Endothelial cell of umbilical vein (primary cell): ENCODE measurements around the gene MIS18BP1. TPM values are rescaled to one million over a fixed set of nuclear protein-coding genes. Genes with fewer than 3 reads are reported as not detected.

Experiments used
- BruUV-seq: library from RNA; stranded (reverse); fragments of 400-500 nt; replicated peaks from 2 replicates; lab custom pipeline; 2021; lab: Mats Ljungman, UMichigan
- CTCF ChIA-PET: fragments of 300-600, 350-600 bp; sonication (Branson Sonifier 250); formaldehyde crosslinking; loops from one replicate; lab custom pipeline; 2021; ENCODE audit warnings: antibody characterized with exemption, inconsistent platforms; lab: Charles Lee
- POLR2A ChIA-PET: fragments of 300-600, 350-600 bp; sonication (Branson Sonifier 250); formaldehyde crosslinking; loops from one replicate; lab custom pipeline; 2021; ENCODE audit warnings: antibody characterized with exemption, inconsistent platforms; lab: Charles Lee
- DNase-seq: peaks from one replicate; pipeline ENCODE4 v3.0.0-alpha.2; 2011; ENCODE audit warnings: low read depth, low spot score
- FAIRE-seq: peaks from 2 replicates; lab custom pipeline; 2011; peaks lifted over from hg19 to GRCh38; lab: Jason Lieb, UNC
- H2AFZ ChIP-seq: 2 replicates; pipeline ENCODE4 v1.6.0; 2012; ENCODE audit warnings: low read depth, low read length, control low read depth, inconsistent platforms
- H3K27ac ChIP-seq: 2 replicates; pipeline ENCODE4 v1.5.1; 2011; ENCODE audit warnings: low read depth, mild to moderate bottlenecking, control low read depth, low read length, moderate library complexity; ENCODE audit not compliant: insufficient read depth
- H3K27me3 ChIP-seq, 2 experiments: 2 replicates each; pipeline versions ENCODE4 v1.6.0 to v1.6.1; 2011; ENCODE audit warnings: low read length in 2 of 2, mixed read lengths in 1 of 2; ENCODE audit not compliant: control insufficient read depth in 2 of 2, insufficient read depth in 2 of 2
- H3K36me3 ChIP-seq, 2 experiments: 2 replicates in 1 of 2; 3 replicates in 1 of 2; pipeline ENCODE4 v1.5.1; 2011; ENCODE audit warnings: low read length in 2 of 2, mild to moderate bottlenecking in 1 of 2, moderate library complexity in 1 of 2; ENCODE audit not compliant: control insufficient read depth in 2 of 2, insufficient read depth in 2 of 2; ENCODE audit errors: extremely low read depth in 1 of 2
- H3K4me1 ChIP-seq: 3 replicates; pipeline ENCODE4 v1.5.1; 2011; ENCODE audit warnings: mild to moderate bottlenecking, low read length; ENCODE audit not compliant: control insufficient read depth, insufficient read depth; ENCODE audit errors: extremely low read depth
- H3K4me2 ChIP-seq: 2 replicates; pipeline ENCODE4 v1.6.1; 2011; ENCODE audit warnings: low read length, control low read depth, mixed read lengths; ENCODE audit not compliant: insufficient read depth
- H3K4me3 ChIP-seq, 3 experiments: fragments of 200-600 bp in 1 of 3; sonication (generic), shearing (Covaris generic) in 1 of 3; replicated peaks in 1 of 3; 2 replicates each; pipeline ENCODE4 v1.5.1; 2011 to 2016; ENCODE audit warnings: control low read depth in 3 of 3, low read length in 3 of 3, mild to moderate bottlenecking in 2 of 3, inconsistent platforms in 1 of 3, low read depth in 1 of 3, moderate library complexity in 1 of 3; ENCODE audit not compliant: insufficient read depth in 1 of 3
- H3K79me2 ChIP-seq: 2 replicates; pipeline ENCODE4 v1.6.0; 2012; ENCODE audit warnings: low read length, inconsistent platforms; ENCODE audit not compliant: control insufficient read depth, insufficient read depth
- H3K9ac ChIP-seq: replicated peaks from 2 replicates; pipeline ENCODE3; 2011; ENCODE audit warnings: low read length, control low read depth; ENCODE audit not compliant: insufficient read depth; ENCODE audit errors: extremely low read depth
- H3K9me1 ChIP-seq: replicated peaks from 3 replicates; pipeline ENCODE4 v1.6.0; 2011; ENCODE audit warnings: mild to moderate bottlenecking, low read length; ENCODE audit not compliant: control insufficient read depth, insufficient read depth; ENCODE audit errors: extremely low read depth
- H3K9me3 ChIP-seq: replicated peaks from 2 replicates; pipeline ENCODE4 v1.5.1; 2012; ENCODE audit warnings: low read length, inconsistent platforms; ENCODE audit not compliant: control insufficient read depth, insufficient read depth
- H4K20me1 ChIP-seq: replicated peaks from 2 replicates; pipeline ENCODE3; 2011; ENCODE audit warnings: mild to moderate bottlenecking, low read length; ENCODE audit not compliant: control insufficient read depth, insufficient read depth; ENCODE audit errors: extremely low read depth
- EZH2 ChIP-seq: IDR thresholded peaks from 2 replicates; pipeline ENCODE4 v1.6.1; 2012; ENCODE audit warnings: borderline replicate concordance, low read depth, mild to moderate bottlenecking, moderate library complexity, low read length, inconsistent platforms; ENCODE audit not compliant: severe bottlenecking
- FOS ChIP-seq: IDR thresholded peaks from 2 replicates; pipeline ENCODE4 v1.6.1; 2011; ENCODE audit warnings: mild to moderate bottlenecking, low read length, moderate library complexity, borderline replicate concordance; ENCODE audit not compliant: insufficient read depth
- GATA2 ChIP-seq: IDR thresholded peaks from 2 replicates; pipeline ENCODE4 v1.7.0; 2011; ENCODE audit warnings: low read depth, mild to moderate bottlenecking, moderate library complexity, mixed read lengths, low read length; ENCODE audit not compliant: insufficient read length, insufficient read depth
- JUN ChIP-seq: IDR thresholded peaks from 2 replicates; pipeline ENCODE4 v1.6.1; 2011; ENCODE audit warnings: borderline replicate concordance, low read depth; ENCODE audit not compliant: insufficient read length, insufficient read depth
- MYC ChIP-seq: IDR thresholded peaks from one replicate; pipeline ENCODE4 v1.6.1; 2011; ENCODE audit warnings: mild to moderate bottlenecking, low read depth, low read length
- POLR2A ChIP-seq: IDR thresholded peaks from 2 replicates; pipeline ENCODE4 v1.6.1; 2012; ENCODE audit warnings: low read depth, mild to moderate bottlenecking, control low read depth, low read length
- POLR2AphosphoS5 ChIP-seq: IDR thresholded peaks from 2 replicates; pipeline ENCODE4 v1.6.1; 2012; ENCODE audit warnings: low read depth, mild to moderate bottlenecking, control low read depth, low read length, moderate library complexity; ENCODE audit not compliant: insufficient read depth
- dilution Hi-C: fragments of 300-500 bp; cut with MboI; formaldehyde crosslinking; loops from one replicate; pipeline ENCODE4 v1.15.0; 2019; ENCODE audit warnings: low sequenced_read_pairs; ENCODE audit not compliant: extremely low pct_ligation_motif_present
- intact Hi-C: fragments of 100-400 bp; cut with micrococcal nuclease; formaldehyde crosslinking; loops from one replicate; pipeline ENCODE4 v1.10.0; 2022
- polyA plus RNA-seq, 4 experiments: library from polyadenylated mRNA; depleted of rRNA in 3 of 4; stranded (reverse) in 3 of 4; unstranded in 1 of 4; fragments of >200 nt; gene quantifications; 2 replicates each; pipeline versions ENCODE4 v1.2.1 to v1.2.3, GENCODE V29; 2011 to 2012; ENCODE audit warnings: missing spikeins in 1 of 4
- total RNA-seq: library from RNA; stranded (reverse); gene quantifications from 2 replicates; pipeline ENCODE4 v1.2.3, GENCODE V29; 2021
- TF ChIP-seq, protein P1 (sequence below): IDR thresholded peaks from 2 replicates; pipeline ENCODE4 v1.6.1; 2011; ENCODE audit not compliant: insufficient read depth, insufficient read length
- TF ChIP-seq, protein P2 (sequence below), 2 donors: IDR thresholded peaks; 1 replicate in 1 of 2; 2 replicates in 1 of 2; pipeline ENCODE4 v1.5.1; 2011; ENCODE audit warnings: low read length in 2 of 2, mild to moderate bottlenecking in 2 of 2, moderate library complexity in 2 of 2, control low read depth in 1 of 2, inconsistent platforms in 1 of 2, low read depth in 1 of 2; ENCODE audit not compliant: insufficient read depth in 1 of 2; ENCODE audit errors: extremely low read depth in 1 of 2

Gene MIS18BP1
- total and polyA plus RNA-seq, 2 donors (not counting 3 experiments of a cell fraction or from before 2014, with no cell fraction given): 8.9 to 43.3 TPM

DNA sequence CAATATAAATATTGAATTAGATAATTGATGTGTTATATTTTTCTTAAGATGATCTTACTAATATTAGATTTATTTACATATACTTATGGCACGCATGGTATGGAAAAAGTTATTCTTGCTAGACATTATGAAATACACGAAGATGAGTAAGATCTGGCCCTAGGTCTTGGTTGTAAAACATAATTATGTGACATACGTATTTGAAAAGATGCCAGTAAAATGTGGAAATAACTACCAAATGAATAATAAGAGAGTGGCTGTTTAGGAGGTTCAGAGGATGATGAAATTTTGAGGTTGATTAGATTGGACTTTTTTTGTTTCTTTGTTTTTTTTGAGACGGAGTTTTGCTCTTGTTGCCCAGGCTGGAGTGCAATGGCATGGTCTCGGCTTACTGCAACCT lies 75.9 kb downstream of the MIS18BP1 start:
- H3K27ac ChIP-seq: no peak overlapping the region
- no peaks in the 10 kb centered on the region for H3K36me3 ChIP-seq
- no peak overlapping the region for H2AFZ ChIP-seq
- no peaks in the 10 kb centered on the region for H3K9me1 ChIP-seq
- H3K79me2 ChIP-seq: no peaks in the 10 kb centered on the region
- DNase-seq: no peak
- no peak overlapping the region for H3K9ac ChIP-seq
- no peak for TF ChIP-seq EZH2
- TF ChIP-seq, protein P1, sequence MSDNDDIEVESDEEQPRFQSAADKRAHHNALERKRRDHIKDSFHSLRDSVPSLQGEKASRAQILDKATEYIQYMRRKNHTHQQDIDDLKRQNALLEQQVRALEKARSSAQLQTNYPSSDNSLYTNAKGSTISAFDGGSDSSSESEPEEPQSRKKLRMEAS: no peak
- TF ChIP-seq, protein P2, sequence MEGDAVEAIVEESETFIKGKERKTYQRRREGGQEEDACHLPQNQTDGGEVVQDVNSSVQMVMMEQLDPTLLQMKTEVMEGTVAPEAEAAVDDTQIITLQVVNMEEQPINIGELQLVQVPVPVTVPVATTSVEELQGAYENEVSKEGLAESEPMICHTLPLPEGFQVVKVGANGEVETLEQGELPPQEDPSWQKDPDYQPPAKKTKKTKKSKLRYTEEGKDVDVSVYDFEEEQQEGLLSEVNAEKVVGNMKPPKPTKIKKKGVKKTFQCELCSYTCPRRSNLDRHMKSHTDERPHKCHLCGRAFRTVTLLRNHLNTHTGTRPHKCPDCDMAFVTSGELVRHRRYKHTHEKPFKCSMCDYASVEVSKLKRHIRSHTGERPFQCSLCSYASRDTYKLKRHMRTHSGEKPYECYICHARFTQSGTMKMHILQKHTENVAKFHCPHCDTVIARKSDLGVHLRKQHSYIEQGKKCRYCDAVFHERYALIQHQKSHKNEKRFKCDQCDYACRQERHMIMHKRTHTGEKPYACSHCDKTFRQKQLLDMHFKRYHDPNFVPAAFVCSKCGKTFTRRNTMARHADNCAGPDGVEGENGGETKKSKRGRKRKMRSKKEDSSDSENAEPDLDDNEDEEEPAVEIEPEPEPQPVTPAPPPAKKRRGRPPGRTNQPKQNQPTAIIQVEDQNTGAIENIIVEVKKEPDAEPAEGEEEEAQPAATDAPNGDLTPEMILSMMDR (IDR thresholded peaks at IDR 0.05; ENCODE audit: extremely low read depth in 1 of 2, insufficient read depth in 1 of 2, low read depth in 1 of 2, low read length in 2 of 2): no peak
- TF ChIP-seq FOS: no peak
- no peak for TF ChIP-seq JUN
- no peak for TF ChIP-seq POLR2AphosphoS5
- TF ChIP-seq POLR2A: no peak
- no peak for TF ChIP-seq GATA2
- no peak for TF ChIP-seq MYC
- dilution Hi-C loops (no loop called here), intact Hi-C loops (no loop called here)
- no peaks in the 10 kb centered on the region for H3K9me3 ChIP-seq
- H3K4me1 ChIP-seq: peaks cover 19% of the 10 kb centered on the region
- H3K27me3 ChIP-seq: no peaks in the 10 kb centered on the region
- no peaks in the 10 kb centered on the region for H4K20me1 ChIP-seq
- CTCF ChIA-PET: no interaction called here
- H3K4me3 ChIP-seq: no peak overlapping the region
- BruUV-seq: no TSS peak
- no peak overlapping the region for H3K4me2 ChIP-seq
- no peak for FAIRE-seq
- POLR2A ChIA-PET: no interaction called here
